HCT116 (cell line): Measurements from ENCODE around the gene TOP2B. TPM values are rescaled to one million over a fixed set of nuclear protein-coding genes. Genes with fewer than 3 reads are reported as not detected.

Experiments used
- ATAC-seq: fragments of 200-7000 bp; cut with Tn5 transposase; 2 replicates; pipeline ENCODE4 v1.9.1; 2020; ENCODE audit warnings: mild to moderate bottlenecking, moderate library complexity
- BruUV-seq: library from RNA; stranded (reverse); fragments of 400-500 nt; replicated peaks from 2 replicates; lab custom pipeline; 2021; lab: Mats Ljungman, UMichigan
- CTCF ChIA-PET: fragments of 300-600 bp; sonication (Branson Sonifier 250); formaldehyde crosslinking; loops from one replicate; lab custom pipeline; 2021; ENCODE audit warnings: antibody characterized with exemption; lab: Charles Lee
- POLR2A ChIA-PET: fragments of 300-600, 350-600 bp; sonication (Branson Sonifier 250); formaldehyde crosslinking; loops from one replicate; lab custom pipeline; 2021; ENCODE audit warnings: antibody characterized with exemption; lab: Charles Lee
- RAD21 ChIA-PET, 2 experiments: fragments of 300-600 bp; sonication (Branson Sonifier 250); formaldehyde crosslinking; loops; one replicate each; lab custom pipeline; 2023; ENCODE audit warnings: low total read pairs in 2 of 2; ENCODE audit not compliant: uncharacterized antibody in 2 of 2, unreplicated experiment in 2 of 2, low non-redundant PET in 1 of 2; lab: Charles Lee
- DNase-seq: peaks from one replicate; pipeline ENCODE4 v3.0.0-alpha.2; 2010; ENCODE audit warnings: low read depth, low spot score
- H2AFZ ChIP-seq: fragments of 200-600 bp; shearing (Covaris generic), sonication (generic); 2 replicates; pipeline ENCODE4 v1.6.1; 2017; ENCODE audit warnings: low read depth, mixed run types, mixed read lengths, antibody characterized with exemption, low read length; ENCODE audit not compliant: poor library complexity, severe bottlenecking
- H3K27ac ChIP-seq: 2 replicates; pipeline ENCODE4 v1.5.1; 2012; ENCODE audit warnings: low read depth, low read length
- H3K27me3 ChIP-seq: fragments of 200-600 bp; sonication (generic); 2 replicates; pipeline ENCODE4 v1.6.1; 2016; ENCODE audit warnings: mixed run types, low read length, mixed read lengths; ENCODE audit not compliant: insufficient read depth
- H3K36me3 ChIP-seq, 2 experiments: fragments of 200-500 bp in 1 of 2; fragments of 200-600 bp in 1 of 2; sonication (Bioruptor generic) in 1 of 2; sonication (generic) in 1 of 2; 2 replicates each; pipeline versions ENCODE4 v1.5.1 to v1.6.1; 2014 to 2016; ENCODE audit warnings: low read length in 2 of 2, inconsistent platforms in 1 of 2, mixed read lengths in 1 of 2, mixed run types in 1 of 2; ENCODE audit not compliant: insufficient read depth in 2 of 2, control insufficient read depth in 1 of 2
- H3K4me1 ChIP-seq, 2 experiments: fragments of 200-600 bp in 1 of 2; sonication (generic) in 1 of 2; 2 replicates each; pipeline versions ENCODE4 v1.5.1 to v1.6.1; 2012 to 2017; ENCODE audit warnings: low read length in 2 of 2, inconsistent platforms in 1 of 2, mild to moderate bottlenecking in 1 of 2, mixed read lengths in 1 of 2, mixed run types in 1 of 2, moderate library complexity in 1 of 2; ENCODE audit not compliant: insufficient read depth in 2 of 2, control insufficient read depth in 1 of 2
- H3K4me2 ChIP-seq: fragments of 200-600 bp; sonication (generic); 2 replicates; pipeline ENCODE4 v1.6.1; 2017; ENCODE audit warnings: mixed run types, low read length, mixed read lengths
- H3K4me3 ChIP-seq, 2 experiments: fragments of 200-600 bp in 1 of 2; sonication (generic) in 1 of 2; replicated peaks in 1 of 2; 2 replicates each; pipeline ENCODE4 v1.5.1; 2011 to 2016; ENCODE audit warnings: low read length in 2 of 2, control low read depth in 1 of 2, low read depth in 1 of 2, mild to moderate bottlenecking in 1 of 2, mixed read lengths in 1 of 2, mixed run types in 1 of 2
- H3K79me2 ChIP-seq: fragments of 200-600 bp; sonication (generic); 2 replicates; pipeline ENCODE4 v1.6.1; 2017; ENCODE audit warnings: mild to moderate bottlenecking, mixed run types, low read length, moderate library complexity, mixed read lengths; ENCODE audit not compliant: insufficient read depth
- H3K9ac ChIP-seq: fragments of 200-600 bp; sonication (generic); 2 replicates; pipeline ENCODE4 v1.6.1; 2016; ENCODE audit warnings: low read length, mixed read lengths
- H3K9me2 ChIP-seq: fragments of 200-600 bp; sonication (generic), shearing (Covaris generic); 2 replicates; pipeline ENCODE4 v1.6.1; 2017; ENCODE audit warnings: mixed run types, mild to moderate bottlenecking, moderate library complexity; ENCODE audit not compliant: insufficient read depth
- H3K9me3 ChIP-seq, 2 experiments: fragments of 200-500 bp in 1 of 2; fragments of 200-600 bp in 1 of 2; sonication (Bioruptor generic) in 1 of 2; sonication (generic) in 1 of 2; 2 replicates each; pipeline ENCODE4 v1.6.1; 2014 to 2017; ENCODE audit warnings: low read length in 2 of 2, mixed read lengths in 2 of 2, inconsistent platforms in 1 of 2, low read depth in 1 of 2, mild to moderate bottlenecking in 1 of 2, mixed run types in 1 of 2, moderate library complexity in 1 of 2; ENCODE audit not compliant: control insufficient read depth in 1 of 2, insufficient read depth in 1 of 2
- H4K20me1 ChIP-seq: fragments of 200-600 bp; sonication (generic), shearing (Covaris generic); 2 replicates; pipeline ENCODE4 v1.6.1; 2017; ENCODE audit warnings: mixed run types, mild to moderate bottlenecking, moderate library complexity; ENCODE audit not compliant: insufficient read depth
- CEBPB ChIP-seq: IDR thresholded peaks from 2 replicates; pipeline ENCODE4 v1.6.1; 2012; ENCODE audit warnings: low read depth
- ELF1 ChIP-seq: IDR thresholded peaks from 2 replicates; pipeline ENCODE4 v1.6.1; 2012; ENCODE audit warnings: low read depth, borderline replicate concordance
- FOSL1 ChIP-seq: IDR thresholded peaks from 2 replicates; pipeline ENCODE4 v1.6.1; 2012; ENCODE audit warnings: low read depth
- POLR2A ChIP-seq: IDR thresholded peaks from 2 replicates; pipeline ENCODE4 v1.7.0; 2011; ENCODE audit warnings: borderline replicate concordance; ENCODE audit not compliant: insufficient read depth, insufficient read length; ENCODE audit errors: extremely low read depth
- RAD21 ChIP-seq: IDR thresholded peaks from 2 replicates; pipeline ENCODE4 v1.6.1; 2012; ENCODE audit warnings: low read depth, mild to moderate bottlenecking
- SIN3A ChIP-seq: IDR thresholded peaks from 2 replicates; pipeline ENCODE4 v1.6.1; 2012; ENCODE audit warnings: low read depth
- SP1 ChIP-seq: IDR thresholded peaks from 2 replicates; pipeline ENCODE4 v1.6.1; 2012; ENCODE audit warnings: low read depth
- SRF ChIP-seq: IDR thresholded peaks from 2 replicates; pipeline ENCODE4 v1.6.1; 2012; ENCODE audit warnings: low read depth
- TCF7L2 ChIP-seq: IDR thresholded peaks from 2 replicates; pipeline ENCODE4 v1.7.0; 2011; ENCODE audit warnings: borderline replicate concordance, inconsistent platforms; ENCODE audit not compliant: insufficient read depth, insufficient read length; ENCODE audit errors: extremely low read depth
- ZFX ChIP-seq: fragments of 450-650 bp; IDR thresholded peaks from 2 replicates; pipeline ENCODE4 v1.6.1; 2017
- intact Hi-C: fragments of 100-400 bp; cut with micrococcal nuclease; formaldehyde crosslinking; loops from 2 replicates; pipeline ENCODE4 v1.10.0; 2022
- total RNA-seq: library from RNA; stranded (reverse); gene quantifications from one replicate; pipeline ENCODE4 v1.2.1, GENCODE V29; 2021; ENCODE audit not compliant: unreplicated experiment
- TF ChIP-seq, protein P1 (sequence below): IDR thresholded peaks from 2 replicates; pipeline ENCODE4 v1.6.1; 2012
- TF ChIP-seq, protein P2 (sequence below): IDR thresholded peaks from 2 replicates; pipeline ENCODE4 v1.6.1; 2012; ENCODE audit warnings: low read depth

The TOP2B gene
- total RNA-seq, 1 experiment from 2014 or later = 101 TPM

DNA sequence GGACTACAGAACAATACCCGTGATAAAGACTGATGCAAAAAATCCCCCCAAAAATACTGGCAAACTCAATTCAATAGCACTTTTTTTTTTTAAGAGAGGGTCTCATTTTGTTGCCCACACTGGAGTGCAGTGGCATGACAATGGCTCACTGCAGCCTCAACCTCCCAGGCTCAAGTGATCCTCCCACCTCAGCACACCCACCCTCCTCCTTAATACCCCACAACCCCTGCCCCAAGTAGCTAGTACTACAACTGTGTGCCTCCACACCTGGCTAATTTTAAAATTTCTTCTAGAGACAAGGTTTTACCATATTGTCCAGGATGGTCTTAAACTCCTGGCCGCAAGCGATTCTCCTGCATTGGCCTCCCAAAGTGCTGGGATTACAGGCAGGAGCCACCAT is 11.4 kb downstream of the TOP2B start:
- ChIA-PET CTCF (no interaction called here), RAD21 (no interaction called here), POLR2A (no interaction called here)
- no peak overlapping the region for H3K9ac ChIP-seq
- ATAC-seq = no peak
- no peak overlapping the region for H3K4me3 ChIP-seq
- no peaks in the 10 kb centered on the region for H4K20me1 ChIP-seq
- H3K79me2 ChIP-seq = peaks cover 95% of the 10 kb centered on the region
- H3K4me1 ChIP-seq = no peaks in the 10 kb centered on the region
- no peaks in the 10 kb centered on the region for H3K9me2 ChIP-seq
- H3K27ac ChIP-seq = no peak overlapping the region
- intact Hi-C loops = no loop called here
- no peak overlapping the region for H2AFZ ChIP-seq
- no peaks in the 10 kb centered on the region for H3K9me3 ChIP-seq
- no TSS peak for BruUV-seq
- no peak overlapping the region for H3K4me2 ChIP-seq
- H3K36me3 ChIP-seq = no peaks in the 10 kb centered on the region
- H3K27me3 ChIP-seq = no peaks in the 10 kb centered on the region
- TF ChIP-seq, protein P1, sequence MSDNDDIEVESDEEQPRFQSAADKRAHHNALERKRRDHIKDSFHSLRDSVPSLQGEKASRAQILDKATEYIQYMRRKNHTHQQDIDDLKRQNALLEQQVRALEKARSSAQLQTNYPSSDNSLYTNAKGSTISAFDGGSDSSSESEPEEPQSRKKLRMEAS = no peak
- TF ChIP-seq, protein P2, sequence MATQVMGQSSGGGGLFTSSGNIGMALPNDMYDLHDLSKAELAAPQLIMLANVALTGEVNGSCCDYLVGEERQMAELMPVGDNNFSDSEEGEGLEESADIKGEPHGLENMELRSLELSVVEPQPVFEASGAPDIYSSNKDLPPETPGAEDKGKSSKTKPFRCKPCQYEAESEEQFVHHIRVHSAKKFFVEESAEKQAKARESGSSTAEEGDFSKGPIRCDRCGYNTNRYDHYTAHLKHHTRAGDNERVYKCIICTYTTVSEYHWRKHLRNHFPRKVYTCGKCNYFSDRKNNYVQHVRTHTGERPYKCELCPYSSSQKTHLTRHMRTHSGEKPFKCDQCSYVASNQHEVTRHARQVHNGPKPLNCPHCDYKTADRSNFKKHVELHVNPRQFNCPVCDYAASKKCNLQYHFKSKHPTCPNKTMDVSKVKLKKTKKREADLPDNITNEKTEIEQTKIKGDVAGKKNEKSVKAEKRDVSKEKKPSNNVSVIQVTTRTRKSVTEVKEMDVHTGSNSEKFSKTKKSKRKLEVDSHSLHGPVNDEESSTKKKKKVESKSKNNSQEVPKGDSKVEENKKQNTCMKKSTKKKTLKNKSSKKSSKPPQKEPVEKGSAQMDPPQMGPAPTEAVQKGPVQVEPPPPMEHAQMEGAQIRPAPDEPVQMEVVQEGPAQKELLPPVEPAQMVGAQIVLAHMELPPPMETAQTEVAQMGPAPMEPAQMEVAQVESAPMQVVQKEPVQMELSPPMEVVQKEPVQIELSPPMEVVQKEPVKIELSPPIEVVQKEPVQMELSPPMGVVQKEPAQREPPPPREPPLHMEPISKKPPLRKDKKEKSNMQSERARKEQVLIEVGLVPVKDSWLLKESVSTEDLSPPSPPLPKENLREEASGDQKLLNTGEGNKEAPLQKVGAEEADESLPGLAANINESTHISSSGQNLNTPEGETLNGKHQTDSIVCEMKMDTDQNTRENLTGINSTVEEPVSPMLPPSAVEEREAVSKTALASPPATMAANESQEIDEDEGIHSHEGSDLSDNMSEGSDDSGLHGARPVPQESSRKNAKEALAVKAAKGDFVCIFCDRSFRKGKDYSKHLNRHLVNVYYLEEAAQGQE = no peak
- TF ChIP-seq SRF = no peak
- TF ChIP-seq ZFX = no peak
- TF ChIP-seq SP1 = no peak
- TF ChIP-seq CEBPB = no peak
- no peak for TF ChIP-seq ELF1
- no peak for TF ChIP-seq POLR2A
- no peak for TF ChIP-seq RAD21
- no peak for TF ChIP-seq TCF7L2
- no peak for TF ChIP-seq FOSL1
- TF ChIP-seq SIN3A = no peak
- DNase-seq = no peak
